ENCODE measurements around the gene PHLDA3. TPM values are rescaled to one million over a fixed set of nuclear protein-coding genes. Genes with fewer than 3 reads are reported as not detected.

The PHLDA3 gene
- total RNA-seq, 2 experiments from 2014 or later: 2.2 to 3.5 TPM

Other genes starting within 250 kb of the PHLDA3 start
- not detected for gene PKP1, start 185.7 kb downstream of the PHLDA3 start, total RNA-seq
- gene TNNT2, start 91.5 kb downstream of the PHLDA3 start, total RNA-seq: not detected
- not detected for gene LAD1, start 69.9 kb downstream of the PHLDA3 start, total RNA-seq
- not detected for gene TNNI1, start 47.5 kb downstream of the PHLDA3 start, total RNA-seq
- gene CSRP1, start 37.9 kb upstream of the PHLDA3 start, total RNA-seq: 10 to 100 TPM; 49.2 to 50.7 TPM
- gene NAV1, start 69.9 kb upstream of the PHLDA3 start, total RNA-seq: 1 to 10 TPM; 1.9 to 2.6 TPM

All from activated CD4-positive, alpha-beta T cell treated with anti-CD3 and anti-CD28 coated beads for 36 hours (primary cell).